ENCODE data around the gene MMP15.
A peak's percentile ranks its signal among the peaks of the same experiment; 100 is the strongest.
"Not testable (repeated sequence)": the region's sequence is repeated elsewhere in the genome, so short reads cannot be mapped to it uniquely, and the experiment has no call there.

Gene MMP15

GRCh38 chr16:58025351-58026138 is at the start of gene MMP15:
Gene MMP15 (plus strand): TSS chr16:58025754. CDS start chr16:58026351, 597 bp downstream.
- DNase-seq = peak; percentile 79

GRCh38 chr16:57976331-57976796 is 49.2 kb upstream of the MMP15 start:
- no peak for DNase-seq

GRCh38 chr16:57977418-57978069 is 48.0 kb upstream of the MMP15 start:
- DNase-seq = no peak

- DNase-seq = not testable (repeated sequence)
Measured at GRCh38 chr16:57978070-57978465, 47.5 kb upstream of the MMP15 start.

GRCh38 chr16:57979006-57979585 is 46.5 kb upstream of the MMP15 start:
- DNase-seq = no peak

GRCh38 chr16:57981636-57982035 is 43.9 kb upstream of the MMP15 start:
- DNase-seq = no peak

GRCh38 chr16:57982385-57982784 is 43.2 kb upstream of the MMP15 start:
- DNase-seq = no peak

- no peak for DNase-seq
Measured at GRCh38 chr16:57984443-57985203, 40.9 kb upstream of the MMP15 start.

- no peak for DNase-seq
Measured at GRCh38 chr16:57985204-57986181, 40.1 kb upstream of the MMP15 start.

GRCh38 chr16:57986196-57986595 is 39.4 kb upstream of the MMP15 start:
- DNase-seq = no peak

- no peak for DNase-seq
Measured at GRCh38 chr16:57987441-57988177, 37.9 kb upstream of the MMP15 start.

GRCh38 chr16:57988929-57989328 is 36.6 kb upstream of the MMP15 start:
- peak; percentile 75 for DNase-seq

- DNase-seq = no peak
Measured at GRCh38 chr16:57991551-57992059, 33.9 kb upstream of the MMP15 start.

GRCh38 chr16:57992084-57992483 is 33.5 kb upstream of the MMP15 start:
- DNase-seq = no peak

- peak; percentile 30 for DNase-seq
Measured at GRCh38 chr16:57993438-57993837, 32.1 kb upstream of the MMP15 start.

GRCh38 chr16:57993897-57994296 is 31.7 kb upstream of the MMP15 start:
- DNase-seq = no peak

GRCh38 chr16:57994361-57994760 is 31.2 kb upstream of the MMP15 start:
- no peak for DNase-seq

GRCh38 chr16:57994778-57995177 is 30.8 kb upstream of the MMP15 start:
- DNase-seq = peak; percentile 28

- no peak for DNase-seq
Measured at GRCh38 chr16:57995721-57996405, 29.7 kb upstream of the MMP15 start.
